SK-N-SH treated with all-trans-retinoic acid at 6 μM for 48 hours (cell line): Measurements from ENCODE around the gene CAMK2A.
A peak's percentile ranks its signal among the peaks of the same experiment; 100 is the strongest.

Experiments used
- ATAC-seq: fragments of 200-7000 bp; cut with Tn5 transposase; 3 replicates; pipeline ENCODE4 v1.9.1; 2020; ENCODE audit warnings: mild to moderate bottlenecking, moderate library complexity
- BACH2 ChIP-seq: fragments of 250-450 bp; sonication (Bioruptor Pico); IDR thresholded peaks from 2 replicates; pipeline ENCODE4 v1.9.0; 2021; ENCODE audit warnings: mild to moderate bottlenecking, borderline replicate concordance
- ESRRG ChIP-seq: fragments of 250-450 bp; sonication (Bioruptor Pico); IDR thresholded peaks from 2 replicates; pipeline ENCODE4 v1.6.1; 2021; ENCODE audit warnings: mild to moderate bottlenecking
- GLIS3 ChIP-seq: fragments of 250-450 bp; sonication (Bioruptor Pico); IDR thresholded peaks from 2 replicates; pipeline ENCODE4 v1.5.0; 2020; ENCODE audit warnings: mild to moderate bottlenecking, moderate library complexity
- ISL1 ChIP-seq: fragments of 250-450 bp; sonication (Bioruptor Pico); IDR thresholded peaks from 2 replicates; pipeline ENCODE4 v2.1.2; 2022; ENCODE audit warnings: mild to moderate bottlenecking, moderate library complexity
- OSR1 ChIP-seq: fragments of 250-450 bp; sonication (Bioruptor Pico); IDR thresholded peaks from 2 replicates; pipeline ENCODE4 v1.8.0; 2022; ENCODE audit warnings: moderate library complexity, mild to moderate bottlenecking, inconsistent platforms
- POU6F1 ChIP-seq: fragments of 250-450 bp; sonication (Bioruptor Pico); IDR thresholded peaks from 2 replicates; pipeline ENCODE4 v1.8.0; 2021; ENCODE audit warnings: low read depth, mild to moderate bottlenecking, moderate library complexity, borderline replicate concordance
- SNAI2 ChIP-seq: fragments of 250-450 bp; sonication (Bioruptor Pico); IDR thresholded peaks from 2 replicates; pipeline ENCODE4 v1.5.0; 2020; ENCODE audit warnings: mild to moderate bottlenecking, moderate library complexity
- TCF4 ChIP-seq: fragments of 250-450 bp; sonication (Bioruptor Pico); IDR thresholded peaks from 2 replicates; pipeline ENCODE4 v1.8.0; 2021; ENCODE audit warnings: mild to moderate bottlenecking, moderate library complexity, borderline replicate concordance
- TOX ChIP-seq: fragments of 250-450 bp; sonication (Bioruptor Pico); IDR thresholded peaks from 2 replicates; pipeline ENCODE4 v1.8.0; 2021; ENCODE audit warnings: mild to moderate bottlenecking, moderate library complexity, borderline replicate concordance
- TSHZ2 ChIP-seq: fragments of 250-450 bp; sonication (Bioruptor Pico); IDR thresholded peaks from 2 replicates; pipeline ENCODE4 v1.5.0; 2020; ENCODE audit warnings: mild to moderate bottlenecking, moderate library complexity
- ZC3H10 ChIP-seq: fragments of 250-450 bp; sonication (Bioruptor Pico); IDR thresholded peaks from 2 replicates; pipeline ENCODE4 v1.5.1; 2021; ENCODE audit warnings: mild to moderate bottlenecking, moderate library complexity
- ZFP30 ChIP-seq: fragments of 450-650 bp; formaldehyde crosslinking; IDR thresholded peaks from 2 replicates; pipeline ENCODE4 v1.5.0; 2022; ENCODE audit warnings: mild to moderate bottlenecking, moderate library complexity
- ZNF565 ChIP-seq: fragments of 450-650 bp; formaldehyde crosslinking; conservative IDR thresholded peaks from 2 replicates; pipeline ENCODE4 v1.5.0; 2020; ENCODE audit warnings: low read depth, mild to moderate bottlenecking, moderate library complexity
- ZNF70 ChIP-seq: fragments of 450-650 bp; formaldehyde crosslinking; IDR thresholded peaks from 2 replicates; pipeline ENCODE4 v1.5.0; 2020; ENCODE audit warnings: mild to moderate bottlenecking, moderate library complexity
- ZNF8 ChIP-seq: fragments of 450-650 bp; formaldehyde crosslinking; IDR thresholded peaks from 2 replicates; pipeline ENCODE4 v1.5.0; 2020; ENCODE audit warnings: mild to moderate bottlenecking, moderate library complexity
- TF ChIP-seq, protein P1 (sequence below): fragments of 250-450 bp; sonication (Bioruptor Pico); IDR thresholded peaks from 2 replicates; pipeline ENCODE4 v1.5.1; 2021; ENCODE audit warnings: mild to moderate bottlenecking, moderate library complexity
- TF ChIP-seq, protein P2 (sequence below): fragments of 250-450 bp; sonication (Bioruptor Pico); IDR thresholded peaks from 2 replicates; pipeline ENCODE4 v1.8.0; 2020; ENCODE audit warnings: mild to moderate bottlenecking, moderate library complexity, borderline replicate concordance
- TF ChIP-seq, protein P3 (sequence below): fragments of 250-450 bp; sonication (Bioruptor Pico); IDR thresholded peaks from 2 replicates; pipeline ENCODE4 v1.5.1; 2020; ENCODE audit warnings: low read depth, mild to moderate bottlenecking, moderate library complexity

CAMK2A gene

DNA sequence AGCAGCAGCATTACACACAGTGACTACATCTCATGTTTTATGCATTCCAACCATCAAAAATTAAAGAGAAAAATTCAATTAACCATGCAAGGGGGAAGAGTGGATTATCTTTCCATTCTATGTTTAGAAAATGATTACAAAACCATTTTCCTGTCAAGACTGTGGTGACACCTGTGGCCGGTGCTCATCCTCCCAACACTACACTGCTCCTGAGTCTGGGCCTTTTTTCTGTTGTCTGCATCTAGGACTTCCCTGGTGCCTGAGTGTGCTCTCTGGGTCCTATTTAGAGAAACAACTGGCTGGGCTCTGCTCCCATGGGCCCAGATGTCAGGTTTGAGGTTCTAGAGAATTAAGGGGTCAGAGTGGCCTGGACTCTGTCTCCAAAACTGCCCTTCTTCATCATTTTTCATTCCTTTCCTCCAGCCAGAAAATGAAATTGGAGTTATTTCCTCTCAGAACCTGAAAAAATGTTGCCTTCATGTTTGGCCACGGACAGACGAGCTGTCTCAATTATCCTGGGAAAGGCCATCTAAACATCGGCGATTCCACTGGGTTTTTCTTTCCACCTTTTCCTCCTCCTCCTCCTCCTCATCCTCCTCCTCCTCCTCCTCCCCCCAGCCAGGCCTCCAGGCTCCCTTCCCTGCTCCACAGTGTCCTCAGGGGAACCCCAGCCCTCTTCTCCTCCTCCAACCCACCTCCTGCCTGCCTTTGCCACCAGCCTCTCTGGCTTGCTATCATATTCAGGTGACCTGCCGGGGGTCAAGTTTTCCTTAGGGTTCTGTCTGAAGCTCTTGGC lies 24.5 kb upstream of the CAMK2A start:
- TF ChIP-seq ISL1 (CRISPR knock-in tag) (peak; percentile 26; the same call in 1 of the 2 replicates), TSHZ2 (no peak)
- TF ChIP-seq, all 23 proteins: peak for 1
- ATAC-seq: no peak

GRCh38 chr5:150313501-150313900 lies 23.9 kb upstream of the CAMK2A start:
- ATAC-seq: no peak
- no peak for TF ChIP-seq ISL1 (CRISPR knock-in tag)
- TF ChIP-seq ZFP30 (CRISPR knock-in tag): no peak
- no peak for TF ChIP-seq OSR1 (CRISPR knock-in tag)
- TF ChIP-seq ESRRG (CRISPR knock-in tag): no peak
- TF ChIP-seq, protein P1, sequence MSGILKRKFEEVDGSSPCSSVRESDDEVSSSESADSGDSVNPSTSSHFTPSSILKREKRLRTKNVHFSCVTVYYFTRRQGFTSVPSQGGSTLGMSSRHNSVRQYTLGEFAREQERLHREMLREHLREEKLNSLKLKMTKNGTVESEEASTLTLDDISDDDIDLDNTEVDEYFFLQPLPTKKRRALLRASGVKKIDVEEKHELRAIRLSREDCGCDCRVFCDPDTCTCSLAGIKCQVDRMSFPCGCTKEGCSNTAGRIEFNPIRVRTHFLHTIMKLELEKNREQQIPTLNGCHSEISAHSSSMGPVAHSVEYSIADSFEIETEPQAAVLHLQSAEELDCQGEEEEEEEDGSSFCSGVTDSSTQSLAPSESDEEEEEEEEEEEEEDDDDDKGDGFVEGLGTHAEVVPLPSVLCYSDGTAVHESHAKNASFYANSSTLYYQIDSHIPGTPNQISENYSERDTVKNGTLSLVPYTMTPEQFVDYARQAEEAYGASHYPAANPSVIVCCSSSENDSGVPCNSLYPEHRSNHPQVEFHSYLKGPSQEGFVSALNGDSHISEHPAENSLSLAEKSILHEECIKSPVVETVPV (CRISPR knock-in tag): no peak
- TF ChIP-seq TCF4 (CRISPR knock-in tag): no peak
- no peak for TF ChIP-seq TOX
- TF ChIP-seq, protein P2, sequence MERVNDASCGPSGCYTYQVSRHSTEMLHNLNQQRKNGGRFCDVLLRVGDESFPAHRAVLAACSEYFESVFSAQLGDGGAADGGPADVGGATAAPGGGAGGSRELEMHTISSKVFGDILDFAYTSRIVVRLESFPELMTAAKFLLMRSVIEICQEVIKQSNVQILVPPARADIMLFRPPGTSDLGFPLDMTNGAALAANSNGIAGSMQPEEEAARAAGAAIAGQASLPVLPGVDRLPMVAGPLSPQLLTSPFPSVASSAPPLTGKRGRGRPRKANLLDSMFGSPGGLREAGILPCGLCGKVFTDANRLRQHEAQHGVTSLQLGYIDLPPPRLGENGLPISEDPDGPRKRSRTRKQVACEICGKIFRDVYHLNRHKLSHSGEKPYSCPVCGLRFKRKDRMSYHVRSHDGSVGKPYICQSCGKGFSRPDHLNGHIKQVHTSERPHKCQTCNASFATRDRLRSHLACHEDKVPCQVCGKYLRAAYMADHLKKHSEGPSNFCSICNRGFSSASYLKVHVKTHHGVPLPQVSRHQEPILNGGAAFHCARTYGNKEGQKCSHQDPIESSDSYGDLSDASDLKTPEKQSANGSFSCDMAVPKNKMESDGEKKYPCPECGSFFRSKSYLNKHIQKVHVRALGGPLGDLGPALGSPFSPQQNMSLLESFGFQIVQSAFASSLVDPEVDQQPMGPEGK: no peak
- TF ChIP-seq TSHZ2: no peak
- TF ChIP-seq ZNF70: no peak
- TF ChIP-seq POU6F1 (CRISPR knock-in tag): no peak
- no peak for TF ChIP-seq BACH2 (CRISPR knock-in tag)
- TF ChIP-seq ZNF8 (CRISPR knock-in tag): no peak
- TF ChIP-seq, protein P3, sequence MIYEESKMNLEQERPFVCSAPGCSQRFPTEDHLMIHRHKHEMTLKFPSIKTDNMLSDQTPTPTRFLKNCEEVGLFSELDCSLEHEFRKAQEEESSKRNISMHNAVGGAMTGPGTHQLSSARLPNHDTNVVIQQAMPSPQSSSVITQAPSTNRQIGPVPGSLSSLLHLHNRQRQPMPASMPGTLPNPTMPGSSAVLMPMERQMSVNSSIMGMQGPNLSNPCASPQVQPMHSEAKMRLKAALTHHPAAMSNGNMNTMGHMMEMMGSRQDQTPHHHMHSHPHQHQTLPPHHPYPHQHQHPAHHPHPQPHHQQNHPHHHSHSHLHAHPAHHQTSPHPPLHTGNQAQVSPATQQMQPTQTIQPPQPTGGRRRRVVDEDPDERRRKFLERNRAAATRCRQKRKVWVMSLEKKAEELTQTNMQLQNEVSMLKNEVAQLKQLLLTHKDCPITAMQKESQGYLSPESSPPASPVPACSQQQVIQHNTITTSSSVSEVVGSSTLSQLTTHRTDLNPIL (CRISPR knock-in tag): no peak
- no peak for TF ChIP-seq ZNF565
- no peak for TF ChIP-seq ZC3H10

- TF ChIP-seq OSR1 (CRISPR knock-in tag) (no peak), GLIS3 (CRISPR knock-in tag) (no peak), TCF4 (CRISPR knock-in tag) (no peak), ZNF565 (no peak), SNAI2 (CRISPR knock-in tag) (no peak), ZNF8 (CRISPR knock-in tag) (no peak), POU6F1 (CRISPR knock-in tag) (no peak), TOX (no peak)
- TF ChIP-seq, protein P3 (CRISPR knock-in tag): no peak
- TF ChIP-seq, protein P2: no peak
- no peak for ATAC-seq
Observed at GRCh38 chr5:150312518-150312917, 22.9 kb upstream of the CAMK2A start.
